DMS 273 treated with DMSO at 0.1 percent for 48 hours (cell line): ENCODE measurements around the gene C3orf70.

Source experiments
- DNase-seq: peaks from one replicate; lab custom pipeline; 2025; lab: John Stamatoyannopoulos, UW

The C3orf70 gene

DNA sequence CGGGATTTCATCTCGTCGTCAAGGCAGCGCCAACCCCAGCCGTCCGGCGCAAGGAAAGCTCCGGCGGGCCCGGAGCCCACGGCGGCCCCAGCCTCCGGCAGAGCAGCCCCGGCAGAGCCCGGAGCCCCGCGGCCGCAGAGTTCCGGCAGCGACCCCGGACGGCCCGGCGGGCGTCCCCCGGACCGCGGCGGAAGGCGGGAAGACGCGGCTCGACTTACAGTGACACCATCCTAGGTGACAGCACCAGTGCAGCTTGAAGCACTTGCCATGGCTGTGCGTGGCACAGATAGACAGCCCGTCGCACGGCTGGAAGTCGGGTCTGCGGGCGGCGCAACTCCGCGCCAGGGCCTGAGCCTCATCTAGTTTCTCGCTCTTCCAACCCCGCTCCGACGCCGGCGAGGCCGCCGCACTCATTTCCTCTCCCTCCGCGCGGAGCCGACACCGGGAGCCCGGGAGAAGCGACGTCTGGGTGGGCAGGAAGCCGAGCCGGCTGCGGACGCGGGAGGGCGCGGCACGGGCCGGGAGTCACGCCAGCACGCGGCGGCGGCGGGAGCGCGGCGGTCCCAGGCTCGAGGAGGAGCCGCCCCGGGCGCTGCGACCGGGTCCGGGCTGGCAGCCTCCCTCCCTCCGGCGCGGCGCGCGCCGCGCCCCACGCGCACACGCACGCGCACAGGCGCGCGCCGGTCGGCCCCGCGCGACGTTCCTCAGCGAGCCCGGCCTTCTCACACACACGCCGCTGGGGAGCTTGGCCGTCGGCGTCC, at the start of gene C3orf70:
TSS of gene C3orf70 (minus strand) at position 651 of the 761 bp plus-strand sequence. CDS start at position 414, 237 bp downstream.
- DNase-seq, result peak; percentile 37

DNA sequence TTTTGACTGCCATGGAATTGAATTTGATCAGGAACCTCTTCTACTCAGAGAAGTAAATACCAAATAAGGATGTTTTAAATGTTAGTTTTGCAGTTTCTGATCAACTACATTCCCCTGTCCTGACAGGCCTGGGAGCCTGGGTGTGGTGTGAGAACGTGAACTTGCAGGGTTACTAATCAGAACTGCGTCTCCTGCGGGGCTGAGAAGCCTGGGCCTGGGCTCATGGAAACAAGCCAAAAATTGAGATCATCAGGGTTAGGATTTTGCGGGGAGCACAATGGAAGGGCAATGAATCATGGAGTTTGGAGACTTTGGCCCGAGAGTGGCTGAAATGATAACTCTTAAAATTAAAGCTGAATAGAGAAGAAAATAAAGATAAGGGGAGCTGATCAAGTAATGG, 47.8 kb upstream of the C3orf70 start:
- no peak for DNase-seq

- DNase-seq, result no peak
Measured at GRCh38 chr3:185199671-185200070, 46.8 kb upstream of the C3orf70 start.

DNA sequence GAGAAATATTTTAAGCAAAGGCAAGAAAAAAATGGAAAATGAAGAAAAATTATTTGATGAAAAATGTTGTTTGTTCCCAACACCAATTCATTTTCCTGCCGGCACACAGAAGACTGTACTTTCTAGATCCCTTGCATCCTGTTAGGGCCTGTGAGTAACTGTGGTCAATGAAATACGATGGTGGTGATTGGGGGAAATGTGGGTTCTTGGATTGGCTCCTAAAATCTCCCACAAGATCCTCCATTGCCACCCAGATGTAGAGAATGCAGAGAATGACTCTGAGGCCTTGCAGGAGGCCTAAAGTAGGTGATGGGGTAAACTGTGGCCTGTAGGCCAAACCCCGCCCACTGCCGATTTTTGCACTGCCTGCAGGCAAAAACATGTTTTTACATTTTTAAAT, 46.3 kb upstream of the C3orf70 start:
- no peak for DNase-seq

- DNase-seq, result no peak
Measured at GRCh38 chr3:185197068-185197467, 44.2 kb upstream of the C3orf70 start.

- DNase-seq, result no peak
Measured at GRCh38 chr3:185195652-185196051, 42.8 kb upstream of the C3orf70 start.

GRCh38 chr3:185188816-185189215, 36.0 kb upstream of the C3orf70 start:
- DNase-seq, result no peak

- DNase-seq, result no peak
Measured at GRCh38 chr3:185187391-185187790, 34.5 kb upstream of the C3orf70 start.

- peak; percentile 28 for DNase-seq
Measured at GRCh38 chr3:185176750-185177359, 24.0 kb upstream of the C3orf70 start.

DNA sequence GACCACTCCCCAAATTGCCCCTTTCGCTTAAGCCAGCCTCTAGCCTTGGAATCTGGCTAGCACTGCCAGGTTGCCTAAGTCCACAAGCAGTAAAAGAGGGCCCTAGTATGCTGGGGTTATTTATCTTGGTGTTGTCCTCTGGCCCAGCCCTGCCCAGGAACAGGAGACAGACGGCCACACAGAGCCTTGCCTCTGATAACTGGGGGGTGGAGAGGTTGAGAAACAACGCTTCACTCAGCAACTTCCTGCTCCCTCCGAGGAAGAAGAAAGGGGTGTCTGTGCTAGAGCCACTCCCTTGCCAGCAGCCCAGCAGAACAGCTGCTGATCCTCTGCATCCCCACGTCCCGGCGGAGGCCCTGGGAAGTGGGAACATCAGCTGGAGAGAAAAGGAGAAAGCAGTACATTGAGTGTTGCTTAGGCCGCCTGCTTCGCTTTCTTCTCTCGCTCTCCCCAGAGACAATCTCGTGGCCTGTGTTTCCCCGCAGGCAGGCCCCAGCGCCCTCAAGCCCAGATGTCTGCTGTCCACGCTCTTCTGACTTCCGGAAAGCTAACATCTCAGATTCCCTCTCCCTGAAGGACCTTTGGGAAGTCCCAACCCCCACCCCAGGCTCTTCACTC, 22.6 kb upstream of the C3orf70 start:
- DNase-seq, result peak; percentile 52

DNA sequence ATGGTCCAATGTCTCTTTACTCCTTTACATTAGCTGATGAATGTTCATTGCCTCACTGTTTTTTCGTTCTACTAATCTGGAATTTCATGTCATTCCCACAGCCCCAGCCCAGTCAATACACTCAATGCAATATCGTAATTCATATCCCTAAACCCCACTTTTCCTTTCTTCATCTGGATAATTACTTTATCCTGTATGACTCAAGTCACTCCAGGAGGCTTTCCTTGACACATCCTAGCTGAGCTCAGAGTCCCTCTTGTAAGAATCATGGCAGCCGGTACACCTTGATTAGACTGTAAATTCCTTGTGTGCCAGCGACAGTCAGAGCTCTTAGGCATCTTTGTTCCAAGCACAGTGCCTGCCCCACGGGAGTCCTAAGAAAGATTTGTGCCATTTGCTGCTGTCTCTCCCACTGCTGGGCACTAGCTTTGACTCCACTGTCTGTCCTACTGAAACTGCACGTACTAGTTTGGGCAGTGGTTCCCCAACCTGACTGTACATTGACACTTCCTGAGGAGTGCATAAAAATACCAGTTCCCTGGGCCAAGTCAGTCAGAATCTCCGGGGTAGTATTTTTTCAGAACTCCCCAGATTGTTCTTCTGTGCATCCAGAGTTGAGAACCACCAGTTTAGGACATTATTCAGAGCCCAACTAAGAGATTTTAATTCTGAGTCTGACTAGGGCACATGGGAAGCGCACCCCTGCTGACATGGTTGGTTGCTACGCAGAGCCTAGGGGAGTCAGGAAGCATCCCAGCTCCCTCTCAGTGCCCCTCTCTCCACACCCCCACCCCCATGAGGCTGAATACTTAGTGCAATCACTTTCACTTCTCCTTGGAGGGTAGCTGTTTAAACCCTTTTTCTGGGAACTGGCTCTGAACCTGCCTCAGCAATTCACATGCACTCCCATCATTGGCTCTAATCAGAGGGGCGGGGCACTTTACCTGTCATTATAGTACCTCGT, 19.5 kb upstream of the C3orf70 start:
- DNase-seq, result no peak

- DNase-seq, result peak; percentile 48
Measured at GRCh38 chr3:185164428-185165217, 11.8 kb upstream of the C3orf70 start.

- DNase-seq, result no peak
Measured at GRCh38 chr3:185162634-185163033, 9.8 kb upstream of the C3orf70 start.

- DNase-seq, result no peak
Measured at GRCh38 chr3:185161761-185162160, 8.9 kb upstream of the C3orf70 start.

DNA sequence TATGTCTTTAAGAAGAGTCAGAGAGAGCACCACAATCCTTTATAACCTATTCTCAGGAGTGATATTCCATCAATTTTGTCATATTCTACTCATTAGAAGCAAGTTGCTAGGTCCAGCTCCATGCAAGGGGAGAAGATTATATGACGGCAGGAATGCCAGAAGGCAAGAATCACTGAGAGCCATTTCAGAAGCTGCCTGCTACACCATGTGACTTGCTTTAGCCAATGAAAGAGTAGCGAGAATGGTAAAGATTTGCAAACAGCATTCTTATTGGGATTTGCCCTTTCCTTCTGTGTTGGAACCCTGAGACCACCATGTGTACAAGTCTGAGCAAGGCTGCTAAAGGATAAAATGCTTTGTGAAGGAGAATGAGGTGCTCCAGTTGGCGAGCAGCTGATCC, 4.5 kb upstream of the C3orf70 start:
- no peak for DNase-seq

GRCh38 chr3:185155678-185156077, 2.8 kb upstream of the C3orf70 start:
- no peak for DNase-seq

DNA sequence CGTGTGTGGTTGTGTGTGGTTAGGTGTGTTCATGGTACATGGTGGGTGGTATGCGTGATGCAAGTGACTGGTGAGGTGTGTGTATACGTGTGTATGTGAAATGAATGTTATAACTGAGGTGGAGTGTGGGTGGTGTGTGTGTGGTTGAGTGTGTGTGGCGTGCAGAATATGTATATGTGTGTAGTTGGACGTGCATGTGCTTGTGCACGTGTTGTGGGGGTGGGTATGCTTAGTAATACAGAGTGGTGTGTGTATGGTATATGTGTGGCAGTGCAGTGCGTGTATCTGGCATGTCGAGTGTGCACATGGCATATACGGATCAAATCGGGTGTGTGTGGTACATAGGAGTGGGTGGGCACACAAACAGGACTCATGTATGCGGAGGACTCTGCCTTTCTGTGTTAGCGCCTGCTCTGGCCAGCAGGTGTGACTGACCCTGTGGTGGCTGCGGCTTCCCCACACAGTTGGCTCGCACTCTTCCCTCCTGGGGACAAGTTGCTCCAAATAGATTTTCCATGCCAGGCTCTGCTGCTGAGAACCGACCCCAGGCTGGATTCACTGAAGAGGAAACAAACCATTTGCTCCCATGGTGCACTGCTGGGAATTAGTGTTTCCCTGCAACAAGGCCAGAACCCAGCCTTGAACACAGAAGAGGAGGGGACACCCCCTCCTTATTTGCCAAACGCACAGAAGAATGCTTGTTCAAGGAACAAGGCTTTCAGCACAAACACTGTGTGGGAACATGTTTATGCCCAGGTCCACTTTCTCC, 1.2 kb upstream of the C3orf70 start:
- no peak for DNase-seq

GRCh38 chr3:185153171-185153771, 411 bp upstream of the C3orf70 start:
- no peak for DNase-seq

DNA sequence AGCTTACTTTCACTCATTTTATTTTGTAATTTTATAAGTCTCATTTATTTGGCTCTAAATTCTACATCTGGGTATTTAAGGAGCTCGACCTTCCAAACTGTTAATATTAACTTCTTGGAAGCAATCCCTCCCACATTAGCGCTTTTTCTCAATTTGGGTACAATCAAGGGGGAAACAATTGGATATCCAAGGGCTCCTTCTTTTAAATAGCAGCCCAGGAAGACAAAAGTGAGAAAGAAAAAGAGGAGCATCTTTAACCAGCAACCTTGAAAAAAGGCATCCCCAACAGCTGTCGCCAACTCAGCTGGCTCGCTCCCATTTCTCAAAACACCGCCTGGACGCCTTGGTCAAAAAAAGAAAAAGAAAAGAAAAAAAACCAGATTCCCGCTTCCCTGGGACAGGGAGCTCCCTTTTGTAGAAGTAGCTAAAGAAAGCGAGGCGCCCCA, 873 bp downstream of the C3orf70 start:
- peak; percentile 32 for DNase-seq
